GM03348 (cell line): ENCODE data around the gene HOXA10.

ENCODE experiments used
- DNase-seq: peaks from one replicate; pipeline ENCODE4 v3.0.0; 2012; ENCODE audit warnings: low spot score

The HOXA10 gene

GRCh38 chr7:27203365-27203953 is 29.3 kb upstream of the HOXA10 start:
- no peak for DNase-seq

- no peak for DNase-seq
These were observed 28.7 kb upstream of the HOXA10 start for GRCh38 chr7:27202862-27203134.

DNA sequence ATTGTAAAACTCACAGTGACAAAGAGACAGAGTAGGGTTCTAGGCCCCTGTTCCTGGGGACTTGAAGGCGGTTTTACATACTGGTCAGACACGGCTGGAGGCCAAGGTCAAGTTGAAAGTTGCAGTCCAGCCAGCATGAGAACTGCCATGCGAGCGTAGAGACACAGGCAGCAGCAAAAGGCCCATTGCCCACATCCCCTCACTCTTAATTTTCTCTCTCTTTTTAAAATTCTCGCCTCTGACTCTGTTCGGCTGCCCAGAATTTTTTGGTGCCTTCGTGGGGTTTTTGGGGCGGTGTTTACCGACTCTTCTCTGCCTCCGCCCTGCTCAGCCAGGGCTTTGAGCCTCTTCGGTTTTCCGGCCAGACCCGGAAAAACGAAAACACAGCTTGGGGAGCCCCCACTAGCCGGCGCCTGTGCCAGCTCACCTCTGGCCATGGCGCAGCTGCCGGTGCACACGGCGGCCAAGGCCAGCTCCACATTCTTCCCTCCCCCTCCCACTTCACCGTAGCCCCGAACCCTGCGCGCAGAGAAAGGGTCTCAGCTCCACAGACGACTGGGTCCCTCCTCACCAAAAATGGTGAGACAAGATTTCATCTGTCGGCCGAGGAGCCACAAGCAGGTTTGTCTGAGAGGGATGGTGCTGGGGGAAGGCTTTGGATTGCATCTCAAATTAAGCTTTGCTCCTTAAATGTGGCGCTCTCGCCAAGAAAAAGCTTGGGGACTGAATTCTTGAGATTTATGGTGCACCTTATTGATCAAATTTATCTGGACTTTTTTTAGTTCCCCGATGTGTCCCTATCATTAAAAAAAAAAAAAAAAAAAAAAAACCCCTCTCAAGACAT is 28.1 kb upstream of the HOXA10 start:
- no peak for DNase-seq

DNA sequence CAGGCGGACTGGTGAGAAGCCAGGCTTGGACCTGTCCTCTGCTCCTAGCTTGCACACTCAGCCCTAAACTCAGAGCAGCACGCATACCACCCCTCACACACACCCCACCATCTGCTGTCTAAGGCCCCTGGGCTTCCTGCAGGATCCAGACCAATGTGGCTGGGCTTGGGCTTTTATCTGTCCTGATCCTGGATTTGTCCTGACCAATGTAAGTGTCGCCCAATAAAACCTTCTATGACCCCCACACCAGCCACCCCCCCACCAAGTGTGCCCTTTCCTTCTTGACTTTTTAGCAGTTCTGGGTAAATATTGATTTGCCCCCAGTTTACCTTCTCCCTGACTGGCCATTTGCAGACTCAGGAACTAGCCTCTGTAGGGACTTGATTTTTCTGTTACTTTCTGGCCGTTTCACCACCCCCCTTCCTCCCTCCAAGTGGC is 27.5 kb upstream of the HOXA10 start:
- no peak for DNase-seq

DNA sequence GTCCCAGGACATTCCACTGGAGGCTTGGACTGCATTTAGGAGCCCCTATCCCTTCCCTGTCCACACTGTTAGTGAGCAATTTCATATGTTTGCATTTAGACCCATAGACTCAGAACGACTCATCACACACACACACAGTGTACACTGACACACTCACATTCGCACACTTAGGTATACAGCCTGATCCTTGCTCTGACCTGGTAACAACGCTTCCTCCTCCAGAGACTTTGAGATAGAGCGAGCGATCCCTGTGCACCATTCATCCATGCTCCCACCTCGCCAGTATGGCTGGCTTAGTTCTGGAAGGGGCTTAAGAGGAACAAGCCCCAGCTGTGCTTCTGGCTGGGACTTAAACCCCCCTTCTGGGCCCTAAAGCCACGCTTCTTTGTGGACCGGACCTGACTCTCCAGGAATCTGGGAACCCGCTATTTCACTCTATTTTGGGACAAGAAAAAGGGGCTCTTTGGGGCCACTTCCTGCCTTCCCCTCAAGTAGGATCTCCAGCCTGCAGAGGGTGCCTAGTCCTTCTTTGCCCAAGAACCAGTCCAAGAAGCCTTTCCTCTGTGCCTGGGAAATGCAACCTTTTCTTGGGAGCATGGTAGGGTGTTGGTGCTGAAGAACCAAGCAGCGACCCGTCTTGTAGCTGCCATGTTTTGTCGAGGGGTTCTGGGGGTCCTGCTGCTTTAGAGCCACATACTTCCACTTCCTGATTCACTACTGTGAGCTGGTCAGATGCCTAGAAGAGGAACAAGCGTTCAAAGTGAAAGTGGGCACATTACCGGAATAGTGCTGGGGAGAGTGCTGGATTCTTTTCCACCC is 26.9 kb upstream of the HOXA10 start:
- no peak for DNase-seq

GRCh38 chr7:27199849-27200760 is 26.0 kb upstream of the HOXA10 start, which contains the start of gene HOXA13:
HOXA13 (minus strand) TSS chr7:27200091; CDS start chr7:27200077, 14 bp downstream.
- DNase-seq: peak; percentile 82

DNA sequence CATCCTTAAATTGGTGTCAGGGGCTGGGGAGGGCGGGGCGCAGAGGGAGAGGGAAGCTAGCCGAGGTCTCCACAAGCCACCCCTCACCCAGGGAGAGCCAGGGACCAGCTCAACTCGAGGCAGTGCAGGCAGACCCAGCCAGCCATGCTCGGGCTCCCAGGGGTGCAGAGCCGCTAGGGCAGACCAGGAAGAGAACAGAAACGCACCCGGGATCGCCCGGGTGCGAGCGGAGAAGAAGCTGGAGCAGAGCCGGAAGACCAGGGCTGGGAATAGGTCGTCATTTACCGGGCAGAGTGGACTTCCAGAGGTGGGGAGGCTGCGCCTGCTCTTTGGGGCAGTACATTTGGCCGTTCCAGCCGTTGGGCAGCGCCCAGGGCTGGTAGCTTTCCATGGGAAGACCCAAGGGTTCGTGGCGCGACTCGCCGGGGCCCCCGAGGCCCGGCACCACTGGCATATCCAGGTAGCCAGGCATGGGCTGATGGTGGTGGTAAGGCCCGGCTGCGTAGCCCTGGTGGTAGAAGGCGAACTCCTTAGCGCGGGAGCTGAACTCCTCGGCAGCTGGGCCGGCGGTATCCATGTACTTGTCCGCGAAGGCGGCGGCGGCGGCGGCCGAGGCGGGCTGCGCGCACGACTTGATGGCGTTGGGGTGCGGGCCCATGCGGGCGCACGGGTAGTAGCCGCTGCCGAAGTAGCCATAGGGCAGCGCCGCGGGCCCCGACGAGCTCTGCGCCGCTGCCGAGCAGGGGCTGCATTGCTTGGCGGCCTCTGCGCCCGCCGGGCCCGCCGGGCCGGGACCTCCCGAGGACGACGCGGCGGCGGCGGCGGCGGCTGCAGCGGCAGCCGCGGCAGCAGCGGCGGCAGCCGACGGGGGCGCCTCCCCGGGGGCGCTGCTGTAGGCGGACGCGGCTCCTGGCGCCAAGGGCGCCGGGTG is 25.0 kb upstream of the HOXA10 start:
- DNase-seq: peak; percentile 45

- DNase-seq: no peak
These were observed 24.2 kb upstream of the HOXA10 start for GRCh38 chr7:27198138-27198841.

DNA sequence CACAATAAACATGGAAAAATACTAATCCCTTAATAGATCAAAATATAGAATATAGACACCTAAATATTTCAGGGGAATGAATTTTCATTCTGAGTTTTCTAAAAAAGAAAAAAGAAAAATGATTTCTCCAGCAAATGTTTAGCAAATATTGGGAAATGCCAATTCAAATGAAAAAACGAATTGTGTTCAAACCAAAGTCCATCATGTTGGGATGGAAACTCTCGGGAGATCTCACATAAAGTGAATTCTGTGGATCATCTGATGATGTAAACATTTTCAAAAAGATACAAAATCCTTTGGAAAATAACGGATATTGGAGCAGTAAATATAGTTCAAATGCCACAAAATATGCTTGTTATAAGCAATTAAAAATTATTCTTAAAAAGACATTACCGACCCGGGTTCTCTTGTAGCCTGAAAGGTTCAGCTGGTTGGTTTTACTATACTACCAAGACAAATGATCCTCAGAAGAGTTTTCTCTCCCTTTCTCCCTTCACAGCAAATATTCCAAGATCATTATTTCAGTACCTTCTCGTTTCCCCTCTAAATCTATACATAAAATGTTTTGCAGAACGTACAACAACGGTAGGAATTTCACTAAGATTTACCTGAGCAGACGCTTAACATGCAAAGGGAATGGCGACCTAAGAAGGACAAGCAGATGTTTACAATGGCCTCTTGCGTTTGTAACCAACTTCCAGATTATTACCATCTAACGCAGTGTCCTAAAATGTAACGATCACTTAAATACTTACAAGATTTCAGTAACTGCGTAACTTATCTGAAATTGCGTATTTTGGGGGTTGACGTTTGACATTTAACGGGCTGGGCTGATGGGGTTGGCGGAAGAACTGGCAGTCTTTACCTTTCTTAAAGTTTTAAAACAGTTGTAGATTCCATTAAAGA is 23.3 kb upstream of the HOXA10 start:
- DNase-seq: no peak

- DNase-seq: peak; percentile 70
These were observed 22.2 kb upstream of the HOXA10 start for GRCh38 chr7:27196287-27196767.

DNA sequence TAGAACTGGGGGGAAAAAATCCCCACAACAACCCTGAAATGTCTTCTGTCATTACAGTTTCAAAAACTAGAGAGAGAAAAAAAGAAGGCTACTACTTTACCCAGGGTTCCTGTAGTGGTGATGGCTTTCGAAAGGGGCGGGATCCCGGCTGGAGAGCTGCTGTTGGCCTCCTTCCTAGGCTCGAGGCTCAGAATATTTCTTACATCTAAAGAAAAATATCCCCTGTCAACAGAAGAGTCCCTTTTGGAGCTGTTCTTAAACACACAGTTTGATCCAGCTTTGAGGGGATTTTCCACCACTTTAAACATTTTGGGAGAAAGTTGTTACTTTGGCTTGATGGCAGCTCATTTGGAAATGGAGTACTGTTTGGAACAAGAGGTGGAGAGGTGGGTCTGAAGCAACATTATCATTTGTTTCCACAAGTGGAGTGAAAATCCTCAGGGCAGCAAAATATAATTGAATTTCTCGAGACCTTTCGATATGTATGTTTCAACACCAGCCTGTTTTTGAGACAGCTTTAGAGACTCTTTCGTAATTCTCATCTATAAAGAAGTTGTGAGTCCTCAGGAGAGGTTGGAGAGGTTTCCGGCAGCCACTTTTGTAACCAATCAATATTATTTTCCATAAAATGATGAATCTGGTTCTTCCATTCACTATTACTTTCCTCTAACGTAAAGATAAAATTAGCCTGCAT is 20.7 kb upstream of the HOXA10 start:
- DNase-seq: no peak

GRCh38 chr7:27194002-27194352 is 19.9 kb upstream of the HOXA10 start:
- DNase-seq: no peak

DNA sequence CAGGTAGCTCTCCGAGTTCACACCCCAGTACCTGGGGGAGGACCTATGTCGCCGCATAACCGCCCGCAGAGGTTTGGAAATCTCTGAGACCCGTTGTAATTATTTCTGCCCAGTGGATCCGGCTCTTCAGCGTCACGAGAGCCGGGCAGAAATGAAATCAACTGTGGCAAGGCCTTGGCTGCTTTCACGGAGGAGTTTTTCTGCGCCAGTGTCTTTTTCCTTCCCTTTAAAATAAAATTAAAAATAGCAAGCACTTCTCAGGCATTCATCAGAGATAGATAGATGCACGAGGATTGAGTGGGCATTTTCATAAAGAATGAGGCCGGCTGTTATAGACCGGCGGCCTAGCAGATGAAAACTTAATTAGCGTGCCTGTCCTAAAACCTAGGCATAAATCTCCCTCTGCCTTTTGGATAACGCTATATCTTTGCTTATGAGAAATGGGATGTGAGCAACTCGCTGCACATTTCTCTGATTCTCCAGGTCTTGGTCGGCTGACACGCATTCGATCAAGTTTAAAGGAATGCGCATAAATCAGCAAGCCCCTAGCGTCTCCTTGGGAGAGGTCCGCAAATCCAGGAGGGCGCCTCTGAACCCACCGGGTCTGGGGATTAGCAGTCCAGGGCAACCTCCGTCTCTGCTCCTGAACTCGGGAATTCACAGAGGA is 19.3 kb upstream of the HOXA10 start:
- no peak for DNase-seq

GRCh38 chr7:27192546-27193334 is 18.6 kb upstream of the HOXA10 start:
- DNase-seq: peak; percentile 68

GRCh38 chr7:27191833-27192545 is 17.9 kb upstream of the HOXA10 start:
- DNase-seq: no peak

DNA sequence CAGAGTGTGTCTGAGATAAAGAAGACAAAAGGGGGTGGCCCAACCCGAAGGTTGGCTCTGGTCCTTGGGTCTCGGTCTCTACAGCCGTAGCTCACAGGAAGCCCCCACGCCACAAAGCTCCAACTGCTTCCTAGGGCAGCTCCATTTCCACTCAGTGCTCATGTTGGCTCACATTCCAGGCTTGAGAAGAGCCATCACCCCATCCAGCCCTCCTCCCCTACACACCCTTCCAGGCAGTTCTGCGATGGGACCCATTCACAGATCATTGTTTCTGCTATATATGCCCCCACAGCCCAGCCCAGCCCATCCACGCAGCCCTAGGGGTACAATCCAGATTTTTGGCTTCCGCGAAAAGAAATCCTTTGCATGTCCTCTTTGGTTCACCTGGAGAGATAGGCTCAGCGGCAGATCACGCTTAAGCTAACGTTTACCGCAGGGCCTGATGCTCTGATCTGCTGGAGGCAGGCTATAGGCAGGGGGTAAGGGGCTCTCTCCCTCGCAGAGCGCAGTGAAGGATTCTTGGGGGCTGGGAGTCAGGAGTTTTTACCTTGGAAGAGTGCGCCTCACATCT is 17.1 kb upstream of the HOXA10 start:
- DNase-seq: no peak
